ENCODE measurements around the gene PLCXD1.

DNA sequence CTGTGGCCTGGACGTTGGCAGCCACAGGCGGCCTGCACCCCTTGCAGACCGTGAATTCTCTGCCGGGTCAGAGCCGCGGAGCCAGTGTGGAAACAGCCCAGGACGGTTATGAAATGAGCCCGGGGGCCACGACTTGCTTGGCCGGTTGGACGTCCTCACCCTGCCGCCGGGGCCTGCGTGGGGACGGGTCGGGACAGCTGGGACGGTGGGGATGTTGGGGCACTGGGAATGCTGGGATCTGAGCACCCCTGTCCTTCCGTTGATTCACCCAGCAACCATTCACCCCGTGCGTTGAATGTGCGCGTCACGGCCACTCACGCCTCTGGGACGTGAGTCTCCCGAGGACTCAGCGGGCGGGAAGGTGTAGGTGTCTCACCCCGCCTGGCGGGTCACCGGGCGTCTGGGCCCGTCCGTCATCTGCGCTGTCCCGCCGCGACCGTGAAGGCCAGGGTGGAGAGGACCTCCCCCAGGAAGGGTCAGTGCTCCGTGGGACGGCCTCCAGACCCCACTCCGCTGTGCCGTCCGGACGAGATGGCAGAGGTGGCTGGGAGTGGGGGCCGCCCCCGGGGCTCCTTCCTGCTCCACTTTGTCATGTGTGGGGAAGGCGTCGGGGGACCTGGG lies 4.5 kb upstream of the PLCXD1 start:
- no peak for TF ChIP-seq CTCF (IDR thresholded peaks at IDR 0.05)
- no peak for TF ChIP-seq POLR2AphosphoS5 (IDR thresholded peaks at IDR 0.05)
- TF ChIP-seq EP300 (IDR thresholded peaks at IDR 0.05), result no peak
- no peak for TF ChIP-seq POLR2A (IDR thresholded peaks at IDR 0.05; ENCODE audit: low read depth)
